Liver (tissue), 3 donors: ENCODE measurements around the gene LEMD1.

Experiments used
- CTCF ChIP-seq: fragments of 150-350 bp; IDR thresholded peaks from 2 replicates; pipeline ENCODE4 v1.5.1; 2017; ENCODE audit warnings: improper control_type of control experiment, low read depth, low read length; ENCODE audit not compliant: missing input control
- GABPA ChIP-seq, 2 donors: IDR thresholded peaks in 1 of 2; conservative IDR thresholded peaks in 1 of 2; 2 replicates each; pipeline ENCODE4 v1.6.1; 2016; ENCODE audit warnings: antibody characterized with exemption in 2 of 2, mild to moderate bottlenecking in 1 of 2, moderate library complexity in 1 of 2
- HNF4A ChIP-seq, 2 donors: conservative IDR thresholded peaks; 2 replicates each; pipeline ENCODE4 v1.6.1; 2016; ENCODE audit warnings: antibody characterized with exemption in 2 of 2, mild to moderate bottlenecking in 2 of 2
- HNF4G ChIP-seq: IDR thresholded peaks from 2 replicates; pipeline ENCODE4 v1.6.1; 2016; ENCODE audit warnings: antibody characterized with exemption
- JUND ChIP-seq, 2 donors: IDR thresholded peaks; 2 replicates each; pipeline ENCODE4 v1.6.1; 2016; ENCODE audit warnings: antibody characterized with exemption in 2 of 2
- MAX ChIP-seq: IDR thresholded peaks from 2 replicates; pipeline ENCODE4 v1.6.1; 2016; ENCODE audit warnings: antibody characterized with exemption
- RAD21 ChIP-seq, 2 donors: IDR thresholded peaks; 2 replicates each; pipeline ENCODE4 v1.6.1; 2016; ENCODE audit warnings: antibody characterized with exemption in 2 of 2, mild to moderate bottlenecking in 2 of 2
- TAF1 ChIP-seq: conservative IDR thresholded peaks from 2 replicates; pipeline ENCODE4 v1.6.1; 2016; ENCODE audit warnings: antibody characterized with exemption, mild to moderate bottlenecking
- ZBTB33 ChIP-seq: IDR thresholded peaks from 2 replicates; pipeline ENCODE4 v1.6.1; 2016; ENCODE audit warnings: antibody characterized with exemption
- donor health status: healthy.
- donor health status: healthy.

- no peak for TF ChIP-seq HNF4G
- TF ChIP-seq ZBTB33: no peak
- no peak for TF ChIP-seq RAD21 (IDR thresholded peaks at IDR 0.05)
- TF ChIP-seq JUND (IDR thresholded peaks at IDR 0.05): no peak
- no peak for TF ChIP-seq CTCF
- TF ChIP-seq HNF4A (conservative IDR thresholded peaks at IDR 0.05): no peak
- no peak for TF ChIP-seq MAX
- TF ChIP-seq GABPA (IDR thresholded peaks at IDR 0.05 in 1 of 2, conservative IDR thresholded peaks at IDR 0.05 in 1 of 2): no peak
- no peak for TF ChIP-seq TAF1
Measured at GRCh38 chr1:205440476-205441317, 18.8 kb upstream of the LEMD1 start.
